ENCODE measurements around the gene WDR55.

- TF ChIP-seq, protein P1, sequence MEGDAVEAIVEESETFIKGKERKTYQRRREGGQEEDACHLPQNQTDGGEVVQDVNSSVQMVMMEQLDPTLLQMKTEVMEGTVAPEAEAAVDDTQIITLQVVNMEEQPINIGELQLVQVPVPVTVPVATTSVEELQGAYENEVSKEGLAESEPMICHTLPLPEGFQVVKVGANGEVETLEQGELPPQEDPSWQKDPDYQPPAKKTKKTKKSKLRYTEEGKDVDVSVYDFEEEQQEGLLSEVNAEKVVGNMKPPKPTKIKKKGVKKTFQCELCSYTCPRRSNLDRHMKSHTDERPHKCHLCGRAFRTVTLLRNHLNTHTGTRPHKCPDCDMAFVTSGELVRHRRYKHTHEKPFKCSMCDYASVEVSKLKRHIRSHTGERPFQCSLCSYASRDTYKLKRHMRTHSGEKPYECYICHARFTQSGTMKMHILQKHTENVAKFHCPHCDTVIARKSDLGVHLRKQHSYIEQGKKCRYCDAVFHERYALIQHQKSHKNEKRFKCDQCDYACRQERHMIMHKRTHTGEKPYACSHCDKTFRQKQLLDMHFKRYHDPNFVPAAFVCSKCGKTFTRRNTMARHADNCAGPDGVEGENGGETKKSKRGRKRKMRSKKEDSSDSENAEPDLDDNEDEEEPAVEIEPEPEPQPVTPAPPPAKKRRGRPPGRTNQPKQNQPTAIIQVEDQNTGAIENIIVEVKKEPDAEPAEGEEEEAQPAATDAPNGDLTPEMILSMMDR (conservative IDR thresholded peaks at IDR 0.05; ENCODE audit: low read depth, low read length) = no peak
- TF ChIP-seq POLR2A (IDR thresholded peaks at IDR 0.05; ENCODE audit: low read depth, low read length) (no peak), NFE2L2 (IDR thresholded peaks at IDR 0.05; ENCODE audit: low read depth, low read length) (no peak), CEBPB (IDR thresholded peaks at IDR 0.05; ENCODE audit: low read depth, low read length) (no peak), MAFK (IDR thresholded peaks at IDR 0.05; ENCODE audit: low read depth, low read length) (no peak), ELK1 (IDR thresholded peaks at IDR 0.05; ENCODE audit: borderline replicate concordance, low read depth, low read length) (no peak)
These were observed 32.8 kb upstream of the WDR55 start for GRCh38 chr5:140631831-140632365.
